MM.1S (cell line): ENCODE measurements around the gene AMH.

ENCODE experiments used
- EZH2 ChIP-seq: fragments of 300-600 bp; sonication (generic); optimal IDR thresholded peaks from 2 replicates; pipeline ENCODE3; 2017; ENCODE audit warnings: low read depth, mild to moderate bottlenecking, antibody characterized with exemption, low read length, mixed read lengths
- TF ChIP-seq, protein P1 (sequence below): fragments of 300-600 bp; sonication (generic); IDR thresholded peaks from 2 replicates; pipeline ENCODE4 v1.5.1; 2016; ENCODE audit warnings: antibody characterized with exemption, low read length, mixed read lengths

DNA sequence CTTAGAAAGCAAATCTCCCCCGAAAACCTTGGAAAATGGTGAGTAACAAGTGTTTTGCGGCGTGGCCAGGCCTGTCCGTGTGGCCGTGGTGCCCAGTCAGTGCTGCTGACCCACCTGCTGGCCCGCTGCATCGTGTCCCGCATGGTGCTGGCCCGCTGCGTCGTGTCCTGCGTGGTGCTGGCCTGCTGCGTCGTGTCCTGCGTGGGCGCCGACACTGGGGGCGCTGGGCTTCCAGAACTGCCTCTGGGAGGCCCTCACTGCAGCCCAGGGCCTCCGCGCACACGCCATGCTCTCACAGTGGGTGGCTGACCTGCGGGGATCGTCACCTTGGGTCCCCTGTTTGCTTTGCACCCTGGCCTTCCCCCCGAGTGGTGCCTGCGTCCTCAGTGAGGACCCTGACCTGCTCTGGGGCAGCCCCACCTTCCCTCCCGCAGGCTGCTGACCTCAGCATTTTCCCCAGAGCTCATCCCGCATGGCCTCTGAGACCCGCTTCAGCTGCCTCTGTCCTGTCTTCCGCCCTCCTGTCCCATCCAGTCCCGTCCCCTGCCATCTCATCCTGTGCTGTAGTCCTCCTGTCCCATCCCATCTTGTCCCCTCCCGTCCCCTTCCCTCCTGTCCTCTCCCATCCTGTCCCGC is 23.6 kb upstream of the AMH start:
- TF ChIP-seq, protein P1, sequence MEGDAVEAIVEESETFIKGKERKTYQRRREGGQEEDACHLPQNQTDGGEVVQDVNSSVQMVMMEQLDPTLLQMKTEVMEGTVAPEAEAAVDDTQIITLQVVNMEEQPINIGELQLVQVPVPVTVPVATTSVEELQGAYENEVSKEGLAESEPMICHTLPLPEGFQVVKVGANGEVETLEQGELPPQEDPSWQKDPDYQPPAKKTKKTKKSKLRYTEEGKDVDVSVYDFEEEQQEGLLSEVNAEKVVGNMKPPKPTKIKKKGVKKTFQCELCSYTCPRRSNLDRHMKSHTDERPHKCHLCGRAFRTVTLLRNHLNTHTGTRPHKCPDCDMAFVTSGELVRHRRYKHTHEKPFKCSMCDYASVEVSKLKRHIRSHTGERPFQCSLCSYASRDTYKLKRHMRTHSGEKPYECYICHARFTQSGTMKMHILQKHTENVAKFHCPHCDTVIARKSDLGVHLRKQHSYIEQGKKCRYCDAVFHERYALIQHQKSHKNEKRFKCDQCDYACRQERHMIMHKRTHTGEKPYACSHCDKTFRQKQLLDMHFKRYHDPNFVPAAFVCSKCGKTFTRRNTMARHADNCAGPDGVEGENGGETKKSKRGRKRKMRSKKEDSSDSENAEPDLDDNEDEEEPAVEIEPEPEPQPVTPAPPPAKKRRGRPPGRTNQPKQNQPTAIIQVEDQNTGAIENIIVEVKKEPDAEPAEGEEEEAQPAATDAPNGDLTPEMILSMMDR: no peak
- no peak for TF ChIP-seq EZH2
